Naive thymus-derived CD4-positive, alpha-beta T cell (primary cell): ENCODE data around the gene DCP2. TPM values are rescaled to one million over a fixed set of nuclear protein-coding genes. Genes with fewer than 3 reads are reported as not detected.

Experiments used
- ATAC-seq: fragments of 150-1000 bp; cut with Tn5 transposase; 2 replicates; pipeline ENCODE4 v1.10.0; 2021; ENCODE audit warnings: mild to moderate bottlenecking, moderate library complexity
- CTCF ChIA-PET: fragments of 350-600 bp; sonication (Branson Sonifier 250); formaldehyde crosslinking; loops from one replicate; lab custom pipeline; 2021; ENCODE audit warnings: antibody characterized with exemption; lab: Charles Lee
- POLR2A ChIA-PET: fragments of 350-600 bp; sonication (Branson Sonifier 250); formaldehyde crosslinking; loops from one replicate; lab custom pipeline; 2021; ENCODE audit warnings: antibody characterized with exemption, inconsistent platforms; lab: Charles Lee
- DNase-seq, 9 donors: peaks; one replicate each; pipeline versions ENCODE4 v3.0.0 to v3.0.0-alpha.2; 2020 to 2022; ENCODE audit warnings: mixed read lengths in 1 of 9
- H3K27ac ChIP-seq: one replicate; pipeline ENCODE4 v1.7.0; 2013; ENCODE audit warnings: mild to moderate bottlenecking, low read depth, low read length, moderate library complexity
- H3K27me3 ChIP-seq, 2 donors: one replicate each; pipeline ENCODE4 v1.7.0; 2013; ENCODE audit warnings: low read length in 2 of 2, mild to moderate bottlenecking in 2 of 2, moderate library complexity in 2 of 2; ENCODE audit not compliant: control insufficient read depth in 2 of 2, insufficient read depth in 2 of 2
- H3K36me3 ChIP-seq, 3 experiments: 1 replicate in 2 of 3; 2 replicates in 1 of 3; pipeline ENCODE4 v1.7.0; 2013; ENCODE audit warnings: low read length in 3 of 3, mild to moderate bottlenecking in 3 of 3, moderate library complexity in 1 of 3; ENCODE audit not compliant: insufficient read depth in 3 of 3, control insufficient read depth in 2 of 3
- H3K4me1 ChIP-seq, 2 donors: one replicate each; pipeline ENCODE4 v1.7.0; 2013; ENCODE audit warnings: low read length in 2 of 2, mild to moderate bottlenecking in 2 of 2, moderate library complexity in 1 of 2; ENCODE audit not compliant: control insufficient read depth in 2 of 2, insufficient read depth in 2 of 2
- H3K4me3 ChIP-seq: 2 replicates; pipeline ENCODE4 v1.7.0; 2013; ENCODE audit warnings: mild to moderate bottlenecking, low read length
- H3K9me3 ChIP-seq, 3 experiments: 1 replicate in 2 of 3; 2 replicates in 1 of 3; pipeline ENCODE4 v1.7.0; 2013; ENCODE audit warnings: low read length in 3 of 3; ENCODE audit not compliant: control insufficient read depth in 2 of 3
- H3K27ac Mint-ChIP-seq, 9 donors: one replicate each; pipeline ENCODE4 v1.8.0; 2020 to 2022; ENCODE audit warnings: mixed read lengths in 9 of 9, mild to moderate bottlenecking in 8 of 9, moderate library complexity in 5 of 9, inconsistent platforms in 2 of 9
- H3K27me3 Mint-ChIP-seq, 5 donors: one replicate each; pipeline ENCODE4 v1.8.0; 2021 to 2022; ENCODE audit warnings: mixed read lengths in 5 of 5, mild to moderate bottlenecking in 1 of 5
- H3K36me3 Mint-ChIP-seq, 5 donors: one replicate each; pipeline ENCODE4 v1.8.0; 2020 to 2022; ENCODE audit warnings: mixed read lengths in 5 of 5, mild to moderate bottlenecking in 3 of 5, inconsistent platforms in 1 of 5
- H3K4me1 Mint-ChIP-seq, 7 donors: one replicate each; pipeline ENCODE4 v1.8.0; 2020 to 2022; ENCODE audit warnings: mixed read lengths in 7 of 7, mild to moderate bottlenecking in 3 of 7, inconsistent platforms in 1 of 7
- H3K4me3 Mint-ChIP-seq, 10 donors: one replicate each; pipeline ENCODE4 v1.8.0; 2020 to 2022; ENCODE audit warnings: mild to moderate bottlenecking in 10 of 10, mixed read lengths in 10 of 10, moderate library complexity in 6 of 10, inconsistent platforms in 2 of 10
- H3K9me3 Mint-ChIP-seq, 11 donors: one replicate each; pipeline ENCODE4 v1.8.0; 2020 to 2022; ENCODE audit warnings: mixed read lengths in 11 of 11, mild to moderate bottlenecking in 4 of 11, inconsistent platforms in 1 of 11, moderate library complexity in 1 of 11
- intact Hi-C, 2 donors: fragments of 100-400 bp; cut with micrococcal nuclease; formaldehyde crosslinking; loops; one replicate each; pipeline ENCODE4 v1.15.1; 2023
- polyA plus RNA-seq, 2 donors: library from polyadenylated mRNA; unstranded; fragments of 300-500 nt; fragmentation: Illumina TruSeq; gene quantifications; one replicate each; pipeline ENCODE4 v1.2.3, GENCODE V29; 2021
- total RNA-seq, 6 experiments: library from RNA in 5 of 6; stranded (reverse) in 5 of 6; gene quantifications; 1 replicate in 5 of 6; 2 replicates in 1 of 6; pipeline ENCODE4 v1.2.3 and lab custom pipeline; 2021 to 2026

The DCP2 gene
- total and polyA plus RNA-seq, 7 experiments from 2014 or later, result 50.7 to 101 (median 65.0) TPM

DNA sequence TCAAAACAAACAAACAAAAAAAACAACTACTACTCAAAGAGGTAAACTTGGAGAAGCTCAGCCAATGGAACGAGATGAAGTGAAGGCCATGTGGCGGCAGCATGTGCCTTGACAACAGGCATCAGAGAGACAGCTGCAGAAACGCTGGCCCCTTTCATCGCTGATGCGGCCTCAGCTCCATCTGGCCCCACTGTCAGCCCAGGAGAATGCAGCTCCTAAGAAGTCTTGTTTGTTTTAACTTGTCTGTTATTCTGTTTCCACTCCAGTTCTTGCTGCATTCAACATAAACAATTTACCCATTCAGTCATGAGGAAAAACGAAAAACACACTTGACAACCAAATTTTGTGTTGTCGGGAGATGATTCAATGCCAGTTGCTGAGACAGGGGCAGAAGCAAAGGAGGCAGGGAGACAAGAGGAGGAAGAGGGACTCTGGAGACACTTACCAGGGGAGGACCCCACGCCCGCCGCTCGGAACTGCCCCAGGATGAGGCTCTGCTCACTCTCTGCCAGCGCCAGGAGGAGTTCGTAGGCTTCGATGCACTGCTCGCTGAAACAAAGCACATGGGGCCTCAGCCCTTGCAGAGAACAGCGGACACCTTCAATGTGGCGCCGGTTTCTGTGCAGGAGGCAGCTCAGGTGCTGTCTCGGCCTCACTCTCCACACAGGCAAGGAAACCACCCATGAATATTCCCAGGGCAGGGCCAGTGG, 91.2 kb downstream of the DCP2 start:
- intact Hi-C loops, result no loop called here
- CTCF ChIA-PET, result no interaction called here
- Mint-ChIP-seq H3K36me3 (peaks cover 0 to 7% (median 0%) of the 10 kb centered on the region in 5 donors), H3K4me3 (no peak overlapping the region), H3K27me3 (no peaks in the 10 kb centered on the region), H3K27ac (no peak overlapping the region), H3K4me1 (peaks cover 0 to 48% (median 22%) of the 10 kb centered on the region in 7 donors), H3K9me3 (peaks cover 0 to 2% (median 0%) of the 10 kb centered on the region in 11 donors)
- Histone ChIP-seq H3K36me3 (no peaks in the 10 kb centered on the region), H3K27ac (no peak overlapping the region), H3K4me3 (no peak overlapping the region), H3K4me1 (peaks cover 0 to under 1% of the 10 kb centered on the region in 2 donors), H3K27me3 (no peaks in the 10 kb centered on the region), H3K9me3 (no peaks in the 10 kb centered on the region)
- ATAC-seq (no peak), DNase-seq (no peak)
- POLR2A ChIA-PET, result no interaction called here

DNA sequence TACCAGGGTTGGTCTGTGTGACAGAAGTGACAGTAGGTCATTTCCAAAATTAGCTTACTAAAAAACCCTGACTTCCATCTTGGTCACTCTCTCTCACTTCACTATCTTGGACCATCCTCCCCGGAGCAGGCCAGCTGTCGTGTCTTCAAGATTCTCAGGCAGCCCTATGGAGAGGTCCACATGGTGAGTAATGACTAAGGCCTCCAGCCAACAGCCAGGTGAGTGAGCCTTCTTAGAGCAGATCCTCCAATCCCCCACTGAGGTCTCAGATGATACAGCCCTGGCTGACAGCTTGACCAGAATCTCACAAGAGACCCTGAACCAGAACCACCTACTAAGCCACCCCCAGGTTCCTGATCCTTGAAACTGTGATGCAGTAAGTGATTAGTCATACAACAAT, 92.0 kb downstream of the DCP2 start:
- intact Hi-C loops, result no loop called here
- ChIA-PET CTCF (no interaction called here), POLR2A (no interaction called here)
- no peaks in the 10 kb centered on the region for H3K27me3 ChIP-seq
- ATAC-seq, result no peak
- peaks cover 0 to 7% (median 0%) of the 10 kb centered on the region in 5 donors for H3K36me3 Mint-ChIP-seq
- no peaks in the 10 kb centered on the region for H3K27me3 Mint-ChIP-seq
- H3K4me1 ChIP-seq, result peaks cover 0 to 5% of the 10 kb centered on the region in 2 donors
- H3K27ac ChIP-seq, result no peak overlapping the region
- no peak for DNase-seq
- peaks cover 0 to 48% (median 22%) of the 10 kb centered on the region in 7 donors for H3K4me1 Mint-ChIP-seq
- H3K9me3 ChIP-seq, result no peaks in the 10 kb centered on the region
- H3K4me3 ChIP-seq, result no peak overlapping the region
- H3K27ac Mint-ChIP-seq, result no peak overlapping the region
- peaks cover 0 to 3% (median 0%) of the 10 kb centered on the region in 11 donors for H3K9me3 Mint-ChIP-seq
- H3K4me3 Mint-ChIP-seq, result no peak overlapping the region
- no peaks in the 10 kb centered on the region for H3K36me3 ChIP-seq

Other genes with a start within 250 kb of the DCP2 start
- 10 to 100 TPM; 25.1 to 53.2 (median 37.6) TPM for gene APC, start 238.9 kb upstream of the DCP2 start, total RNA-seq
- gene APC, start 238.9 kb upstream of the DCP2 start, polyA plus RNA-seq, result 10 to 100 TPM; 18.8 to 34.5 TPM
- gene SRP19, start 115.5 kb upstream of the DCP2 start, total RNA-seq, result 10 to 100 TPM; 34.2 to 70.9 (median 41.5) TPM
- gene SRP19, start 115.5 kb upstream of the DCP2 start, polyA plus RNA-seq, result 100 to 1,000 TPM; 113 to 115 TPM
- gene REEP5, start 54.6 kb upstream of the DCP2 start, total RNA-seq, result 10 to 100 TPM; 16.4 to 83.9 (median 30.0) TPM
- 10 to 100 TPM; 28.4 to 33.4 TPM for gene REEP5, start 54.6 kb upstream of the DCP2 start, polyA plus RNA-seq